Measurements from ENCODE around the gene ADCY4. TPM values are rescaled to one million over a fixed set of nuclear protein-coding genes. Genes with fewer than 3 reads are reported as not detected.

ADCY4 gene
- total and polyA plus RNA-seq, 2 donors (not counting 1 experiment from before 2014, with no cell fraction given) = 2.3 to 7.8 TPM

DNA sequence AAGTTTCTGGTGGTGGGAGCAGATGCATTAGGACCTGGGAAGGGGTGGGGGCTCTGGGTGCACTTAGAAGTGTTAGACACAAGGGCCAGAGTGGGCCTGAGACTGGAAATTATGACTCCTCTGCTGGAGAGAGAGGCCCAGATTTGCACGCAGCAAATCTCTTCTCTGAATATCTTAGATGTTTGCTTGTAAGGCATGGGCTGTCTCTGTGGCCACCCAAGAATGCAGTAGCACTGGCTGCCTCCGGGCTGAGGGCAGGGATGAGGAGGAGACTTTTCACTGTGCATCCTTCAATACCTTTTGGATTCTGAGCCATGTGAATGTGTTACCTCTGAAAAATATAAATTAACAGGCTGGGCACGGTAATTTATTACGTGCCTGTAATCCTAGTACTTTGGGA, 49.5 kb downstream of the ADCY4 start:
- peaks cover 12 to 34% of the 10 kb centered on the region in 2 donors for H3K4me1 ChIP-seq (ENCODE audit: control insufficient read depth in 2 of 2, insufficient read depth in 2 of 2, low read length in 2 of 2)
- CTCF ChIA-PET = interaction anchor here (0.5 kb wide), 1 partner anchor 80 kb away, joined by 3 read pairs; no protein-coding TSS in a partner anchor

DNA sequence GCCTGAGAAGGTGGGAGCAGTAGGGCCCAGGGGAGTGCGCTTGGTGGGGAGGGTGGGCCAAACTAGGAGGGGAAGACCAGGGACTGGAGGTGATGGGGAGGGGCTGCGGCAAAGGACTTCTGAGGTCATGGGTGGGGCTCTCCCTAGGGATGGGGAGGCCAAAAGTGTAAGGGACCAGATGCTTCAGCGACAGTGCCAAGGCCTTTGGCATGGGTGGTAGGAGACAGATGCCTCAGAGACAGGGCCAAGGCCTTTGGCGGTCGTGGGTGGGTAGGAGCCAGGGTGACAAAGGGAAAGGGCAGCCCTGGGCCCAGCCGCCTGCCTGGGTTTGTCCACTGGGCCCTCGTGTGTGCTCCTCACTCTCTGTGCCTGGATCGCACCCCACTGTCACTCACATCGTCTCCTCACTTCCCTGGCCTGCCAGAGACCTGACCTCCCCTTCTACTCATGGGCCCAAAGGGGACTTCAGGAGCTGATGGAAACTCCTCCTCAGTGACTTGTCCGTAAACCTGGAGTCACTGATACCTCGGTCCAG, 50.3 kb downstream of the ADCY4 start:
- Histone ChIP-seq H2AFZ (ENCODE audit: insufficient read depth, low read depth, low read length, poor library complexity, severe bottlenecking) (no peak overlapping the region), H4K20me1 (ENCODE audit: control insufficient read depth, insufficient read depth, low read length, poor library complexity, severe bottlenecking) (no peaks in the 10 kb centered on the region), H3K9me3 (ENCODE audit: control extremely low read depth in 1 of 3, control insufficient read depth in 2 of 3, insufficient read depth in 1 of 3, low read length in 2 of 3) (no peaks in the 10 kb centered on the region), H3K79me2 (ENCODE audit: control insufficient read depth, insufficient read depth, low read length) (peaks cover 29% of the 10 kb centered on the region), H3K9ac (ENCODE audit: low read length) (no peak overlapping the region), H3K27ac (ENCODE audit: low read length in 2 of 2) (no peak overlapping the region), H3K4me3 (ENCODE audit: control extremely low read depth in 1 of 5, extremely low read depth in 1 of 5, insufficient read depth in 1 of 5, low read depth in 2 of 5, low read length in 4 of 5) (no peak overlapping the region), H3K27me3 (replicated peaks in 1 of 4; ENCODE audit: control extremely low read depth in 1 of 4, control insufficient read depth in 3 of 4, insufficient read depth in 4 of 4, low read length in 3 of 4) (no peaks in the 10 kb centered on the region), H3K4me1 (ENCODE audit: control insufficient read depth in 2 of 2, insufficient read depth in 2 of 2, low read length in 2 of 2) (peaks cover 13 to 34% of the 10 kb centered on the region in 2 donors), H3K4me2 (replicated peaks; ENCODE audit: low read depth, low read length, poor library complexity, severe bottlenecking) (no peak overlapping the region), H3K36me3 (replicated peaks in 1 of 2; ENCODE audit: control extremely low read depth in 1 of 2, control insufficient read depth in 1 of 2, extremely low read depth in 1 of 2, insufficient read depth in 2 of 2, low read length in 1 of 2) (peaks cover 0 to 3% of the 10 kb centered on the region in 2 experiments)
- H3K27ac Mint-ChIP-seq = no peak overlapping the region
- intact Hi-C loops (cut with micrococcal nuclease) = no loop called here
- no peak overlapping the region for H3K4me3 Mint-ChIP-seq
- ChIA-PET CTCF (interaction anchor here (1.1 to 3.3 kb wide), 2 partner anchors 23 to 42 kb away, joined by 3 to 21 read pairs; partner anchors contain the start of genes CIDEB and TINF2), POLR2A (interaction anchor here (0.6 kb wide), 1 partner anchor 65 kb away, joined by 8 read pairs; no protein-coding TSS in a partner anchor)
- no peak for TF ChIP-seq EZH2 (IDR thresholded peaks at IDR 0.05; ENCODE audit: borderline replicate concordance, insufficient read depth, low read depth, low read length, poor library complexity, severe bottlenecking)
- TF ChIP-seq, protein P1, sequence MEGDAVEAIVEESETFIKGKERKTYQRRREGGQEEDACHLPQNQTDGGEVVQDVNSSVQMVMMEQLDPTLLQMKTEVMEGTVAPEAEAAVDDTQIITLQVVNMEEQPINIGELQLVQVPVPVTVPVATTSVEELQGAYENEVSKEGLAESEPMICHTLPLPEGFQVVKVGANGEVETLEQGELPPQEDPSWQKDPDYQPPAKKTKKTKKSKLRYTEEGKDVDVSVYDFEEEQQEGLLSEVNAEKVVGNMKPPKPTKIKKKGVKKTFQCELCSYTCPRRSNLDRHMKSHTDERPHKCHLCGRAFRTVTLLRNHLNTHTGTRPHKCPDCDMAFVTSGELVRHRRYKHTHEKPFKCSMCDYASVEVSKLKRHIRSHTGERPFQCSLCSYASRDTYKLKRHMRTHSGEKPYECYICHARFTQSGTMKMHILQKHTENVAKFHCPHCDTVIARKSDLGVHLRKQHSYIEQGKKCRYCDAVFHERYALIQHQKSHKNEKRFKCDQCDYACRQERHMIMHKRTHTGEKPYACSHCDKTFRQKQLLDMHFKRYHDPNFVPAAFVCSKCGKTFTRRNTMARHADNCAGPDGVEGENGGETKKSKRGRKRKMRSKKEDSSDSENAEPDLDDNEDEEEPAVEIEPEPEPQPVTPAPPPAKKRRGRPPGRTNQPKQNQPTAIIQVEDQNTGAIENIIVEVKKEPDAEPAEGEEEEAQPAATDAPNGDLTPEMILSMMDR (IDR thresholded peaks at IDR 0.05) = no peak
- no peaks in the 10 kb centered on the region for H3K27me3 Mint-ChIP-seq
- no peak for DNase-seq
- 94% methylated on average over 9 of the region's 11 CpGs for WGBS (ENCODE audit: insufficient coverage)
- H3K4me1 Mint-ChIP-seq = peaks cover 29% of the 10 kb centered on the region
- no peak for ATAC-seq (ENCODE audit: low read depth)
- no peaks in the 10 kb centered on the region for H3K9me3 Mint-ChIP-seq (ENCODE audit: insufficient read depth)

More for the DNA sequence above, 49.5 kb downstream of the ADCY4 start:
- H3K27me3 ChIP-seq (replicated peaks in 1 of 4; ENCODE audit: control extremely low read depth in 1 of 4, control insufficient read depth in 3 of 4, insufficient read depth in 4 of 4, low read length in 3 of 4) = no peaks in the 10 kb centered on the region
- no peak overlapping the region for H3K4me2 ChIP-seq (replicated peaks; ENCODE audit: low read depth, low read length, poor library complexity, severe bottlenecking)
- peaks cover 29% of the 10 kb centered on the region for H3K4me1 Mint-ChIP-seq
- POLR2A ChIA-PET = interaction anchor here (0.6 kb wide), 1 partner anchor 66 kb away, joined by 8 read pairs; no protein-coding TSS in a partner anchor
- whole genome bisulfite sequencing (ENCODE audit: insufficient coverage) = 100% methylated on average over 2 of the region's 4 CpGs
- H3K27ac Mint-ChIP-seq = no peak overlapping the region
- no peaks in the 10 kb centered on the region for H4K20me1 ChIP-seq (ENCODE audit: control insufficient read depth, insufficient read depth, low read length, poor library complexity, severe bottlenecking)
- DNase-seq (no peak), ATAC-seq (ENCODE audit: low read depth) (no peak)
- intact Hi-C loops (cut with micrococcal nuclease) = no loop called here
- H3K27me3 Mint-ChIP-seq = no peaks in the 10 kb centered on the region
- H3K4me3 Mint-ChIP-seq = no peak overlapping the region
- H3K9ac ChIP-seq (ENCODE audit: low read length) = no peak overlapping the region
- H3K36me3 ChIP-seq (replicated peaks in 1 of 2; ENCODE audit: control extremely low read depth in 1 of 2, control insufficient read depth in 1 of 2, extremely low read depth in 1 of 2, insufficient read depth in 2 of 2, low read length in 1 of 2) = peaks cover 3 to 10% of the 10 kb centered on the region in 2 experiments
- H3K9me3 ChIP-seq (ENCODE audit: control extremely low read depth in 1 of 3, control insufficient read depth in 2 of 3, insufficient read depth in 1 of 3, low read length in 2 of 3) = no peaks in the 10 kb centered on the region
- H3K9me3 Mint-ChIP-seq (ENCODE audit: insufficient read depth) = no peaks in the 10 kb centered on the region
- no peak overlapping the region for H3K27ac ChIP-seq (ENCODE audit: low read length in 2 of 2)
- TF ChIP-seq EZH2 (IDR thresholded peaks at IDR 0.05; ENCODE audit: borderline replicate concordance, insufficient read depth, low read depth, low read length, poor library complexity, severe bottlenecking) = no peak
- TF ChIP-seq, protein P1 (IDR thresholded peaks at IDR 0.05) = no peak
- H2AFZ ChIP-seq (ENCODE audit: insufficient read depth, low read depth, low read length, poor library complexity, severe bottlenecking) = no peak overlapping the region
- peaks cover 29% of the 10 kb centered on the region for H3K79me2 ChIP-seq (ENCODE audit: control insufficient read depth, insufficient read depth, low read length)
- no peak overlapping the region for H3K4me3 ChIP-seq (ENCODE audit: control extremely low read depth in 1 of 5, extremely low read depth in 1 of 5, insufficient read depth in 1 of 5, low read depth in 2 of 5, low read length in 4 of 5)

Data from B cell (primary cell).